ENCODE measurements around the gene FOSB.
"Not testable (repeated sequence)": the region's sequence is repeated elsewhere in the genome, so short reads cannot be mapped to it uniquely, and the experiment has no call there.

FOSB gene

DNA sequence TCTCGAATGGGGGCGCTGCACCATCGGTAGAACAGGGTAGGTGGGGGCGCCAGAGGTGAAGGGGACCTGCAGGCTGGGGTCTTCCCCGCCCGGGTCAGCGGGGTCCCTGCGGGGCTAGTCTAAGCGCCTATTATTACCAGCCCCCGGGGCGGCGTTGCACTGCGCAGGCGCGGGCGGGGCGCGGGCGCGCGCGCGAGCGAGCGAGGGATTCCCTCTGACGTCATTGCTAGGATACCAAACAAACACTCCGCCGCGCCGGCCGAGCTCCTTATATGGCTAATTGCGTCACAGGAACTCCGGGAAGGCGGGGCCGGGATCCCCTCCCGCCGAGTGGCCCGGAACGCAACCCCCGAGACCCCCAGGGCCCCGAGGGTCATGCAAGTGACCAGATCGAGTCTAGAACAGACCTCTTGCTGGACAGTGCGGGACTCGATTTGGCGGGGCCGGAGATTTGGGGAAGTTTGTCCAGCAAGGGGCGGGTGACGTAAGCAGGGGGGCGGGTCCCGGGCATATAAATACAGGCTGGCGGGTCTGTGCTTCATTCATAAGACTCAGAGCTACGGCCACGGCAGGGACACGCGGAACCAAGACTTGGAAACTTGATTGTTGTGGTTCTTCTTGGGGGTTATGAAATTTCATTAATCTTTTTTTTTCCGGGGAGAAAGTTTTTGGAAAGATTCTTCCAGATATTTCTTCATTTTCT lies at the start of gene FOSB:
Gene FOSB (plus strand): TSS at position 541 of the 703 bp plus-strand sequence. CDS start 591 bp downstream, outside the sequence.
- peak; percentile 93 for DNase-seq

DNA sequence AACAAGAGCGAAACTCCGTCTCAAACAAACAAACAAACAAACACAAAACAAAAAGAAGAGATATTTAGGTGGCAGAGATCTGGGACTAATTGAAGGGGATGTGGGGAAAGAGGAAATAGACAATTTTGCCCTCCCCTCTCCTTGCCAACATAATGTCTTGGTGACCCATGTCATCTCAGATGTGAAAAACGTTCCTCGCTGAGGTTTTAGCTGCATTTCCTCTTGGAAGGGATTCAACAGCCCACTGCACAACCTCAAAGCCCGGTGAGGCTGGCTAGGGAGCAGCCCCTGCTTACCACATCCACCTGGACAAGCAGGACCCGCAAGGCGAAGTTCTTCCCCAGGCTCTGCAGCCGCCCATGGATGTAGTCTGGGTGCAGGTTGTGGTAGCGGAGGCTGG lies 49.0 kb upstream of the FOSB start:
- no peak for DNase-seq

DNA sequence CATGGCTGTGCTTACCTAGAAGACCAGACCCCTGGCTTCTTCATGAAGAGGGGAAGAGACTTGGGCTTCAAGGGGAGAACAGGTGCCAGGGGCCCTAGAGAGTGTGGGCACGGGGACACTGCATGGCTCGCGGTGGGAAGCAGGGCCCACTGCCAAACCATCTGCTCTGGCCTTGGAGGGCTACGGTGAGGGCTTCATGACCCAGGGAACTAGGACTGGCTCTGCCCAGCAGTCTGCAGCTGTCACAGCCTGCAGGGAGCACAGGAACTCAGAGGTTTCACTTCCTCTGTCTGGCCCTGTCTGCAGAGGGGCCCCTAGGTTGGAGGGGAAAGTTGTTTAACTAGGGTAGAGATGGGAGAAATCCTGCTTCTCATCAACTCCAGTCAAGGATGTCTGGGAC lies 48.4 kb upstream of the FOSB start:
- DNase-seq, result no peak

DNA sequence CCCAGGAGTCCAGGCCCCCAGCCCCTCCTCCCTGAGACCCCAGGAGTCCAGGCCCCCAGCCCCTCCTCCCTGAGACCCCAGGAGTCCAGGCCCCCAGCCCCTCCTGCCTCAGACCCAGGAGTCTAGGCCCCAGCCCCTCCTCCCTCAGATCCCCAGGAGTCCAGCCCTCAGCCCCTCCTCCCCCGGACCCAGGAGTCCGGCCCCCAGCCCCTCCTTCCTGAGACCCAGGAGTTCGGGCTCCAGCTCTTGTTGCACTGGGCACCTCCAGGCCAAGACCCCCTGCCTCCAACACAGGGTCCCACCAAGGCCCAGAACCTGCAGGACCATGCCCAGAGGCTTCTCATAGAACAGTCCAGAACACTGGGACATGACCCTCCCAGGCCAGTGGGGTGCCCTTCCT lies 47.9 kb upstream of the FOSB start:
- no peak for DNase-seq

DNA sequence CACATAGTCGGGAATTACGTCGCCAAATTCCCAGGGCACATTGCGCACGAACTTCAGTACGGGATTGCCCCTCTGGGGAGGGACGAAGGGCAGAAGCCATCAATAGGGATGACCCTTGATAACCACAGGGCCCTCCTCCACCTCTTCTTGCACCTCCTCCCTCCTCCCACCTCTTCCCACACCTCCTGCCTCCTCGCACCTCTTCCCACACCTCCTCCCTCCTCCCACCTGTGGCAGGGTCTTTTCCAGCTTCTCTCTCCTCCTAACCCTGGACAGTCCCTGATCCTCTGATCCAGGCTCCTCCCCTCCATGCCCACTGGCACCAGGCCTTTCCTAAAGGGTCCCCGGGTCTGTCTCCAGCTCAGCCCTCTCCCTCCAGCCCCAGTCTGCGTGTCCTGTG lies 47.4 kb upstream of the FOSB start:
- no peak for DNase-seq

DNA sequence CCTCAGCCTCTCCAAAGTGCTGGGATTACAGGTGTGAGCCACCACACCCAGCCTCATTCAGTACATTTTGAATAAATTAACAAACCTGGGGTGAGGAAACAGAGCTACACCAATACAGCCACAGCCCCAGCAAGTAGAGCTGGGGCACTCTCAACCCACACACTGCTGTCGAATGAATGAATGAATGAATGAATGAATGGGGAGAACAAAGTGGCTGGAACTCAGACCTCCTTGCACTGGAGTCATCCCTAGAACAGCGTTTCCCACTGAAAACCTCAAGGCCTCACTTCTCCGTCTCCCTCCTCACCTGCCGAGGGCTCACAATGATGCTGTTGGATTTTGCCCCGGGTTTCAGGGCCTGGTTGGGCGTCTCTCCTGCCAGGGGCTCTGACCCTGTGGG lies 46.9 kb upstream of the FOSB start:
- no peak for DNase-seq

DNA sequence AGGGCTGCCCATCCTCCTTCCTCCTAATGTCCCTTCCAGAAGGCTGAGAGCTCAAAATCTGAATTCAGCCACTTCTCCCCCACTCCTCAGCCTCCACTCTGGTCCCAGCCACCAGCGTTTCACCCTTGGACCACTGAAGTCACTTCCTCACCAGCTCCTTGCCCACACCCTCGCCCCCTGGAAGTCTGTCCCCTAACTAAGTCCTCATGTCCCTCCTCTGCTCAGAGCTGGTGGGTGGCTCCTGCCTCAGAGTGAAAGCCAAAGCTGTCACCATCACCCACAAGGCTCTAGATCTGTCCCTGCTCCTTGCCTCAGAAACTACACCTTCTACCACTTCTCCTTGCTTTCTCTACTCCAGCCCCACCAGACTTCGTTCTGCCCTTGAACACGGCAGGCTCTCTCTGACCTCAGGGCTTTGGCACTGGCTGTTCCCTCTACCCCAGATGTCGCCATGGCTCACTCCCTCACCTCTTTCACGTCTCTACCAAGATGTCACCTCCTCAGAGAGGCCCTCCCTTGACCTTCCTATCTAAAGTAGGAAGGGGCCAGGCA lies 45.8 kb upstream of the FOSB start:
- no peak for DNase-seq

DNA sequence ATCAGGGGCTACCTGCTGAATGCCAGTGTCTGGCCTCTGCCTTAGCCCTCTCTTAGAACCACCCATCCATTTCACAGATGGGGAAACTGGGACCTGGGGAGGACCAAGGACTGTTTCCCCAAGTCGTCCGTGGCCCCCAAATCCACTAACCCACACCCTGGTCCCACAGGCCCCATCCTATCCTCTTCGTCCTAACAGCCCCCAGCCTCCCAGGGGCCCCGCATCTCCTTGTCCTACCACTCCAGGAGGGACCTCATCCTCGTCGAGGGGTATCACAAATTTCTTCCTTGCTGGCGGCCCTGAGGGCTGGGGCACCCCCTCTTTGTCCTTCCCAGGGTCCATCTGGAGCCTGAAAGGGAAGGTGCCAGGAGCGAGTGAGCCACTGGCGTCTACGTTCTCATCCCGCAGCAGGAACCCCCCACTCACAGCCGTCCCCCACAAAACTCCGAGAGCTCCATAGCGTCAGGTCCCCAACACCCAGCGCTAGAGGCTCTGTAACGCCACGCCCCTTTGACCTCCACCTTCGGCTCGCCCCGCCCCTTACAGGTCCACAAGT lies 44.7 kb upstream of the FOSB start:
- DNase-seq, result no peak

DNA sequence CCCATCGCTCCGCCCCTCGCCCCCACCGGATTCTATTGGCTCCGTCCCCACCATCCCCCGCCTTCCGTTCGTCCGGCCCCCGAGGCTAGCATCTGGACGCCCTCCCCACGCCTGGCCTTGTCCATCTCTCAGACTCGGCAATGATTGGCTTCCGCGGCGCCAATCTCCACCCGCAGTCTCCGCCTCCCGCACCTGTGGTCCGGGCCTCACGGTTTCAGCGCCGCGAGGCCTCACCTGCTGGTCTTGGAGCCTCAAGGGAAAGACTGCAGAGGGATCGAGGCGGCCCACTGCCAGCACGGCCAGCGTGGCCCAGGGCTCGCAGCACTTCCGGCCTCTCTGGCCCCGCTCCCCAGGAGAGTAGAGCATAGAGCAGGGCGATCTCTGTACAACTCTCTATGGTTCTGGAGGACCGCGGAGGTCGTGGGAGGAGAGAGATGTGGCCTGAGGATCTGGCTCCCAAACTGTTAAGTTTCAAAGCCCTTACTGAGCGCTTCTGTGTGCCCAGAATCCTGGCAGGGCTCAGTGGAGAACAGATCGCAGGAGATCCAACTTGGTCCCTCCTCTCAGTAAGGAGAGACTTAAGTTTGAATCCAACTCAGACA lies 44.1 kb upstream of the FOSB start, which contains the start of gene ERCC1:
Gene ERCC1 (minus strand): TSS at position 329 of the 602 bp plus-strand sequence. CDS start 543 bp downstream, outside the sequence.
- peak; percentile 97 for DNase-seq

DNA sequence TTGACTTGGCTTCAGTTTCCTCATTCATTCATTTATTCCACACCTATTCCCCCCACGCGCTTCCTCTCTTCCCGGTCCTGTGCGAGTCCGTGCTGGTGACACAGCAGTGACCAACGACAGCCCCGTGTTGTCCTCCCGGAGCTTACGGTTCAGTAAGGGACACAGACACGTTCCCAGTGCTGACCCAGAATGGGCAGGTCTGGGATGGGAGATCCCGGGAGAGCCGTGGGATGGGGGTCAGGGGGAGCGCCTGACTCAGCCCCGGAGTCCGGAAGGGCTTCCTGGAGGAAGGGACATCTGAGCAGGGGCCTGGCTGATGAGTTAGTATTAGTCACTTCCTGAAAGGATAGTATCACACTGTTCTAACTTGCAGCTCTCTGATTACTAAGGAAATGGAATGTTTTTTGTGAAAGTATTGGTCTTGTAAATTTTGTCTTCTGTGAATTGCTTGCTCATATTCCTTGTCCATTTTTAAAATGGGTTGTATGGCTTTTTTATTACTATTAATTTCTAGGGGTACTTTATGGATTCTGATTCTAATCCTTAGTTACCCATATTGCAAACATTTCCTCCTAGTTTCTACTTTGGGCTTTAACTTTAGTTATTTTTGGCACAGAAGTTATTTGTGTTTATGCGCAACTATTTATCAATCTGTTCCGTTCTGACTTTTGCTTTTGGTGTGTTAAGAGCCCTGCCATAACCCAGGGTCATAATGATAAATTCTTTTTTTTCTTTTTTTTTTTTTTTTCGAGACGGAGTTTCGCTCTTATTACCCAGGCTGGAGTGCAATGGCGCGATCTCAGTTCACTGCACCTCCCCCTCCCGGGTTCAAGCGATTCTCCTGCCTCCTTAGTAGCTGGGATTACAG lies 43.4 kb upstream of the FOSB start:
- peak; percentile 77 for DNase-seq

DNA sequence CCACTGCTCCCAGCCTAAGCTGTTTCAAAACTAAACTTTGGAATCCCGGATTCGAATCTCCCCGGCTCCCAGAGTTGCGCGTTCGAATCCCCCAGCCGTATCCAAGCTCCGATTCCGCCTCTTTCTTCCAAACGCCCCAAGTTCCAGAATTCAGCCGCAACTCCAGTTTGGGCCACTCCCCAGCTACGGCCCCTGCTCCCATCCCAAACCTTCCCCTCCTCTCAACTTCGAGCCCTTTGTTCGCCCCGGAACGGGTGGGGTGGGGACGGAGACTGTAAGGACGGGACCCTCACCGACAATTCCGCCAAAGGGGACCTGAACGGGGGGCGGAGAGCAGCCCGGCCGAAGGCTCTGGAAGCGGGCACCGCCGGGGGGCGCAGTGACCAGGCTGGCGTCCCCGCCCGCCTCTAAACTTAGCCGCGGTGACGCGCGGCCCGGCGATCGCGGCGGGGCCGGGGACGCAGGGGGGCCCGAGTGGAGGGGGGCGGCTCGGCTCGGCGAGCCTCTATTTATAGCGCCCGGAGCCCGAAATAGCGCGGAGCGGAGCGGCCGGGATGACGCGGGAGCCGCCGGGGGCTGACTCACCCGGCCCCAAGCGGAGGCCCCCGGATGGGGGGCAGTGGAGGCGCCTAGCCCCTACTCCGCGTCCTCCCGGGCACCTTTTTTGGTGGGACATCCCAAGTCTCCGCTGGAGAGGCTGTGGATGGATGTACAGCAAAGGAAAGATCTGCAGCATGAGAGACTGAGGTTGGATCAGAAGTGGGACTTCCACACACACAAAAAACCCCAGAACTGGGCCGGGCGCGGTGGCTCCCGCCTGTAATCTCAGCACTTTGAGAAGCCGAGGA lies 39.2 kb upstream of the FOSB start:
- no peak for DNase-seq

DNA sequence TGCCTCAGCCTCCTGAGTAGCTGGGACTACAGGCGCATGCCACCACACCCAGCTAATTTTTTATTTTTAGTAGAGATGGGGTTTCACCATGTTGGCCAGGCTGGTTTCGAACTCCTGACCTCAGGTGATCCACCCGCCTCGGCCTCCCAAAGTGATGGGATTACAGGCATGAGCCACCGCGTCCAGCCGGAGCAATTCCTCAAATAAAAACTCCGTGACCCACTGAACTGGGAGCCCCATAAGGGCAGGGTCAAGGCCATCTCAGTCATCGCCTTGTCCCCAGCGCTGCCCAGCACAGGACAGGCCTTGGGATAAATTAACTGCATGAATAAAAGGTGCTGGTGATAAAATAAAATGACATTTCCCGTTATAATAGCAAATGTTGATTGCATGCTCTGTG lies 37.9 kb upstream of the FOSB start:
- not testable (repeated sequence) for DNase-seq

DNA sequence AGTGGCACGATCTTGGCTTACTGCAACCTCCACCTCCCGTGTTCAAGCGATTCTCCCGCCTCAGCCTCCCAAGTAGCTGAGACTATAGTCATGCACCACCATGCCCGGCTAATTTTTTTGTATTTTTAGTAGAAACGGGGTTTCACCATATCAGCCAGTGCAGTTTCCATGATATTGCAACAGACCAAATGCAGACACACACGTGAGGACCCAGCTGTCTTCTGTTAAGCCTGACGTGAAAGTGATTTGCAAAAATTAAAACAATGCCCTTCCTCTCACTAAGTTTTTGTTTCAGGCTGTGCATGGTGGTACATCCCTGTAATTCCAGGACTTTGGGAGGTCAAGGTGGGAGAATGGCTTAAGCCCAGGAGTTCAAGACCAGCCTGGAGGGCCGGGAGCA lies 36.8 kb upstream of the FOSB start:
- not testable (repeated sequence) for DNase-seq

DNA sequence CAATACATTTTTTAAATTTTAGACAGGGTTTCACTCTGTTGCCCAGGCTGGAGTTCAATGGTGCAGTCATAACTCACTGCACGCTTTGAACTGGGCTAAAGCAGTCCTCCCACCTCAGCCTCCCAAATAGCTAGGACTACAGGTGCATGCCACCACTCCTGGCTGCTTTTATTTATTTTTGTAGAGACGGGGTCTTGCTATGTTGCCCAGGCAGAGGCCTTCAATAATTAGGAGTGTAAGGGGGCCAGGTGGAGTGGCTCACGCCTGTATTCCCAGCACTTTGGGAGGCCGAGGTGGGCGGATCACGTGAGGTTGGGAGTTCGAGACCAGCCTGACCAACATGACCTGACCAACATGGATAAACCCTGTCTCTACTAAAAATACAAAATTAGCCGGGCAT lies 35.3 kb upstream of the FOSB start:
- not testable (repeated sequence) for DNase-seq

DNA sequence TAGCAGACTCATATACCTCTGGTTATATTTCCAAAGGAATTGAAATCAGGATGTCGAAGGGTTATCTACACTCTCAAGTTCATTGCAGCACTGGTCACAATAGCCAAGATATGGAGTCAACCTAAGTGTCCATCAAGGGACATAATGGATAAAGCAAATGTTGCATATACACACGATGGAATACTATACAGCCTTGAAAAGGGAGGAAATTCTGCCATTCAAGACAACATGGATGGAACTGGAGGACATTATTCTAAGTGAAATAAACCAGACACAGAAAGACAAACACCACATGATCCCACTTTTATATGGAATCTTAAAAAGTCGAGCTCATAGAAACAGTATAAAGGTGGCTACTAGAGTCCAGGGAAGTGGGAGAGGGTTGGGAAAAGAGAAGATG lies 30.5 kb upstream of the FOSB start:
- no peak for DNase-seq

DNA sequence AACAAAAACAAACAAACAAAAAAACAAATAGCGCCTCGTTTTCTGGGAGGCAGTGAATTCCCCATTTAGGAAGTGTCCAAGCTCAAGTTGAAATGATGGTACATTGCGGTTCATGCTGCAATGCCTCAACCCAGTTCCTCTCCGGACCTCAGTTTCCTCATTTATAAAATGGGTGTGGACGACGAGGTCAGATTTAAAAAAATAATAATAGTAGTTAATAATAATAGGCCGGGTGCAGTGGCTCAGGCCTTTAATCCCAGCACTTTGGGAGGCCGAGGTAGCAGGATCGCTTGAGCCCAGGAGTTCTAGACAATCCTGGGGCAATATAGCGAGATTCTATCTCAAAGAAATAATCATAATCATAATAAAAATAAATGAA lies 28.6 kb upstream of the FOSB start:
- DNase-seq, result no peak

DNA sequence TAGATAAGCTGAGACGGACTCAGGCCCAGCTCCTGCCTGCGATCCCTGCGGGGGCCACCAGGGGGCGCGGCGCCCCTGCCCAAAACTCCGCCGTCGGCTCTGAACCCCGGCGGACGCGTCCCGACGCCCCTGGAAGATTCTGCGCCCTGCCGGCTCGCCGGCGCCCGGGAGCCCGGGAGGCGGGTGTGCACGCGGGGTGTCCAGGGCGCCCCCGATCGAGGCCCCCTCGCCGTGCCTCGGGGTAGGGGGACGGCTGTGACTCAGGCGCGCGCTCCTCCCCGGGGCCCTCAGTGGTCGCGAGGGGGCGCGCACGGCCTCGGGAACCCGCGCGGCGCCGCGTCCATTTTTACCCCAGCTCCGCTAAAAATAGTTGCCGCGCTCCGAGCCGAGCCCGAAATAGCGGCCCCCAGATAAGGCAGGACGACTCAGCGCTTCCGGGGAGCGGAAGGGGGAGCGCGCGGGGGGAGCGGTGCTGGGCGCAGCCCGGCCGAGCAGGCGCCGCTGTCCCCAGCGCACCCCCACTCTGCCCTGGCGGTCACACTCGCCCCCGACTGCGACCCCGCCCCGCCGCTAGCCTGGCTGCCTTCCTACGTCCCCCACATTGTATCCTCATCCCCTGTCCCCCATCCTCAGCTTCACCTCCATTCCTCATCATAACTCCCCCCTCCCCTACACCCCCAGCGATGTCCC lies 28.1 kb upstream of the FOSB start:
- DNase-seq, result peak; percentile 80

DNA sequence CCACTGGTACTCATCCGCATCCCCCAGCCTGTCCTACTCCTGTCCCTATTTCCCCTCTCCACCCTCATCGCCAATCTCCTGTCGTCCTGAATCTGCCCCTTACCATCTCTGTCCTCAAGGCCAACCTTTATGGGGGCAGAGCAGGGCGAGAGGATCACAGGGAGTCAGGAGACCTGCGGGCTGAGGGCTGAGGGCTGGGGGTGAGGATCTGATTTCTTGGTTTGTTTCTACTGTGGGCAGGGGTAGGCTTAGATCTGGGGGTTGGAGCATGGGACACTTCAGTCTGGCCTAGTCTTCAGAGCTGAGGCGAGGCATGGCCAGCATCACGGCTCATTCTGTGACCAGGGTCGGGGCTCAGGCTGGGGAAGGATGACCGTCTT lies 27.5 kb upstream of the FOSB start:
- DNase-seq, result no peak

DNA sequence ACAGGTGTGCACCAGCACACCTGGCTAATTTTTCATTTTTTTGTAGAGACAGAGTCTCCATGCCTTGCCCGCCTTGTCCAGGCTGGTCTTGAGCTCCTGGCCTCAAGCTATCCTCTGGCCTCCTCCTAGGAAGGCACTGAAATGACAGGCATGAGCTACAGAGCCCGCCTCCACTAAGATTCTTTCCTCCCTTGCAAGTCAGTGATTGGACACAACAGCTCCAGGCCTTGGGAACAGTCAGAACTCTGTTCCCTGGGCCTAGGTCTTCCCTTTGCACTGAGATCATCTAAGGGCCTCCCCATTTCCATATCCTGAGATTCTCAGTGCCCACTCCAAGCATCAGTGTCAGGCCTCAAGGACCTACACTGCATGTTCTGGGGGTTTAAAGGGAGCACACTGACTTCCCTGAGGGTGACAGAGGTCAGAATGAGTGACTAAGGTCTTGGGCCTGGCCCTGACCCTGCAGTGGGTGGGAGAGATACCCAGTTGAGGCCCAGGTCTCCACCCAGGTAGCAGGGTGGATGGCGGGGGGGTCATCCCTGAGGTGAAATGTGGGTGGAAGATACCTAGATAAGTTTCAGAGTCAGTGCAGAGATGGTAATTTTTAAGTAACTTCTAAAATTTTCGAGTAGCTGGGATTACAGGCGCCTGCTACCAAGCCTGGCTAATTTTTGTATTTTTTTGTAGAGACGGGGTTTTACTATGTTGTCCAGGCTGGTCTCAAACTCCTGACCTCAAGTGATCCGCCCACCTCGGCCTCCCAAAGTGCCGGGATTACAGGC lies 26.7 kb upstream of the FOSB start:
- no peak for DNase-seq

DNA sequence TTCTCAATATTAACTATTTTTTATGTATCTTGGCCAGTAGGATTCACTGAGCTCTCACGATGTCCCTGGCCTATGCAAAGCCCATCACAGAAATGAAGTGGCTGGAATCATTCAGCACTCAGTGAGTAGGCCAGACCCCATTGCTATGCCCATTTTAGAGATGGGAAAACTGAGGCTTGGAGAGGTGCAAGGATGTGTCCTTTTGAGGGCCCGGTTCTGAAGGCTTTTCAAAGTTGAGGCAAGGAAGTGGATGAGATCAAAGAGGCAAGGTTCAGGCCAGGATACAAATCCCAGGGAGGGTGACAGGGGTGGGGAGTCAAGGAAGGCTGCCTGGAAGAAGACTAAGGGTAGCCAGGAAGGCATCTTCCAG lies 25.4 kb upstream of the FOSB start:
- no peak for DNase-seq

Measured in hematopoietic multipotent progenitor cell treated with erythropoietin and hydrocortisone succinate and interleukin-3 and kit ligand, for 8 days (in vitro differentiated cells).